Ovary (tissue), 9 donors: ENCODE data around the gene GSG1L. TPM values are rescaled to one million over a fixed set of nuclear protein-coding genes. Genes with fewer than 3 reads are reported as not detected.

Experiments used
- DNase-seq, 5 donors: peaks; one replicate each; pipeline ENCODE4 v3.0.0-alpha.2; 2019 to 2020
- H3K27ac ChIP-seq, 2 donors: fragments of 200-600 bp; one replicate each; pipeline versions ENCODE4 v1.5.1 to v1.8.0; 2019 to 2022
- H3K27me3 ChIP-seq: fragments of 200-600 bp; one replicate; pipeline ENCODE4 v1.8.0; 2022
- H3K36me3 ChIP-seq: fragments of 200-600 bp; sonication (generic); one replicate; pipeline ENCODE4 v1.5.1; 2019
- H3K4me1 ChIP-seq: one replicate; pipeline ENCODE4 v1.8.1; 2013; ENCODE audit warnings: mild to moderate bottlenecking, moderate library complexity; ENCODE audit not compliant: insufficient read depth
- H3K4me3 ChIP-seq: fragments of 200-600 bp; sonication (generic); one replicate; pipeline ENCODE4 v1.5.1; 2017
- H3K9me3 ChIP-seq, 2 donors: fragments of 200-600 bp in 1 of 2; sonication (generic) in 1 of 2; one replicate each; pipeline versions ENCODE4 v1.5.1 to v1.8.1; 2013 to 2019; ENCODE audit warnings: mild to moderate bottlenecking in 1 of 2, moderate library complexity in 1 of 2
- CTCF ChIP-seq, 3 donors: fragments of 450-650 bp in 2 of 3; fragments of 200-600 bp in 1 of 3; IDR thresholded peaks; one replicate each; pipeline versions ENCODE4 v1.5.1 to v1.8.0; 2016 to 2022; ENCODE audit warnings: antibody characterized with exemption in 3 of 3, mild to moderate bottlenecking in 1 of 3
- EP300 ChIP-seq: sonication (generic); formaldehyde crosslinking; IDR thresholded peaks from one replicate; pipeline ENCODE4 v1.6.1; 2017; ENCODE audit warnings: antibody characterized with exemption
- POLR2A ChIP-seq: fragments of 450-650 bp; IDR thresholded peaks from one replicate; pipeline ENCODE4 v1.6.1; 2017; ENCODE audit warnings: antibody characterized with exemption, mild to moderate bottlenecking, moderate library complexity
- WGBS, 3 donors: extraction: QIAGEN DNeasy Blood & Tissue Kit in 1 of 3; methylation state at CpG; one replicate each; pipeline versions ENCODE4 v1.1.5 to v1.1.7; 2013 to 2017; 5-methylcytosine and 5-hydroxymethylcytosine counted together
- intact Hi-C, 4 donors: fragments of 100-400 bp; cut with DNase I; formaldehyde crosslinking; loops; one replicate each; pipeline versions ENCODE4 v1.11.0 to v1.15.1; 2022 to 2023
- polyA plus RNA-seq, 2 donors: library from polyadenylated mRNA; stranded (reverse); fragments of 200-250 nt in 1 of 2; fragments of 350-450 nt in 1 of 2; fragmentation: Illumina TruSeq in 1 of 2; extraction: RNeasy Lipid Tissue Mini Kit (QIAGEN cat#74804) in 1 of 2; gene quantifications; one replicate each; pipeline ENCODE4 v1.2.3, GENCODE V29; 2013 to 2014
- total RNA-seq, 7 donors: library from RNA; depleted of rRNA in 2 of 7; stranded (reverse); fragments of >200 nt in 2 of 7; fragmentation: NEBNext Ultra II Directional in 3 of 7; extraction: Animal tissue kit (Norgen Biotek cat#: 25700) in 3 of 7; gene quantifications; one replicate each; pipeline versions ENCODE4 v1.1.0 to v1.2.4, GENCODE V29; 2016 to 2023
- donor health status: DM: no; HTN: no; CAD: no; lungs with moderate emphysema.
- donor health status: DM: no; HTN: no; CAD: no.
- donor health status: Bipolar disorder and iron deficiency.
- donor health status: DM: yes; HTN: yes; CAD: no.
- donor health status: DM: no; HTN: no; CAD: no.
- donor health status: DM: yes; HTN: yes; CAD: no.

The GSG1L gene
- total and polyA plus RNA-seq, 9 donors, result 0.30 to 1.1 (median 0.46) TPM; not detected in 4

- Histone ChIP-seq H3K9me3 (no peaks in the 10 kb centered on the region), H3K27me3 (no peaks in the 10 kb centered on the region), H3K36me3 (no peaks in the 10 kb centered on the region), H3K4me1 (peaks cover 3% of the 10 kb centered on the region), H3K27ac (no peak overlapping the region), H3K4me3 (no peak overlapping the region)
- TF ChIP-seq CTCF (IDR thresholded peaks at IDR 0.05) (no peak), EP300 (no peak)
- intact Hi-C loops, result no loop called here
- WGBS, 3 donors, result 91 to 97% (median 92%) methylated on average over 7 of the region's 7 CpGs
- DNase-seq, result no peak
Measured at GRCh38 chr16:28105954-28106353, 42.4 kb upstream of the GSG1L start.

- no peak for DNase-seq
- intact Hi-C loops, result no loop called here
Measured at GRCh38 chr16:28105297-28105696, 41.8 kb upstream of the GSG1L start.

GRCh38 chr16:28104404-28104803 lies 40.9 kb upstream of the GSG1L start:
- WGBS, 3 donors, result 92 to 96% (median 95%) methylated on average over 16 of the region's 16 CpGs
- no peak overlapping the region for H3K27ac ChIP-seq
- no peak overlapping the region for H3K4me3 ChIP-seq
- no peaks in the 10 kb centered on the region for H3K36me3 ChIP-seq
- DNase-seq, result peak in 1 of 5 donors; percentile 35
- no peaks in the 10 kb centered on the region for H3K27me3 ChIP-seq
- H3K9me3 ChIP-seq, result no peaks in the 10 kb centered on the region
- intact Hi-C loops, result no loop called here
- no peaks in the 10 kb centered on the region for H3K4me1 ChIP-seq
- no peak for TF ChIP-seq CTCF (IDR thresholded peaks at IDR 0.05)
- TF ChIP-seq POLR2A, result no peak
- no peak for TF ChIP-seq EP300

More at GRCh38 chr16:28105297-28105696, 41.8 kb upstream of the GSG1L start:
- Histone ChIP-seq H3K36me3 (no peaks in the 10 kb centered on the region), H3K4me1 (peaks cover 3% of the 10 kb centered on the region), H3K27me3 (no peaks in the 10 kb centered on the region), H3K4me3 (no peak overlapping the region), H3K9me3 (no peaks in the 10 kb centered on the region), H3K27ac (no peak overlapping the region)
- WGBS, 3 donors, result 89 to 98% (median 89%) methylated on average over 3 of the region's 3 CpGs
- TF ChIP-seq CTCF (IDR thresholded peaks at IDR 0.05) (no peak), POLR2A (no peak), EP300 (no peak)

- no peaks in the 10 kb centered on the region for H3K36me3 ChIP-seq
- TF ChIP-seq EP300 (no peak), CTCF (IDR thresholded peaks at IDR 0.05) (no peak), POLR2A (no peak)
- H3K27me3 ChIP-seq, result no peaks in the 10 kb centered on the region
- peak in 1 of 5 donors; percentile 21 for DNase-seq
- 92 to 96% (median 93%) methylated on average over 14 of the region's 14 CpGs for WGBS, 3 donors
- H3K4me3 ChIP-seq, result no peak overlapping the region
- H3K9me3 ChIP-seq, result no peaks in the 10 kb centered on the region
- no peak overlapping the region for H3K27ac ChIP-seq
- no peaks in the 10 kb centered on the region for H3K4me1 ChIP-seq
- intact Hi-C loops, result no loop called here
Measured at GRCh38 chr16:28103516-28104170, 40.1 kb upstream of the GSG1L start.
